SK-N-SH (cell line): ENCODE measurements around the gene OLFML1. TPM values are rescaled to one million over a fixed set of nuclear protein-coding genes. Genes with fewer than 3 reads are reported as not detected.

Experiments used
- CTCF ChIA-PET: fragments of 300-600, 350-600 bp; formaldehyde crosslinking; extraction: SDS; loops from one replicate; lab custom pipeline; 2021; lab: Yijun Ruan, JAX
- POLR2A ChIA-PET: fragments of 350-600 bp; sonication (Branson Sonifier 250); formaldehyde crosslinking; extraction: SDS; loops from one replicate; lab custom pipeline; 2020; ENCODE audit warnings: antibody characterized with exemption, inconsistent platforms; lab: Yijun Ruan, JAX
- DNase-seq: peaks from one replicate; pipeline ENCODE4 v3.0.0; 2012
- H2AFZ ChIP-seq: fragments of 200-600 bp; sonication (generic); 2 replicates; pipeline ENCODE4 v1.8.1; 2016; ENCODE audit warnings: antibody characterized with exemption, mild to moderate bottlenecking, low read depth
- H3F3A ChIP-seq: fragments of 200-600 bp; sonication (generic); replicated peaks from 2 replicates; pipeline ENCODE3; 2016; ENCODE audit warnings: antibody characterized with exemption, mild to moderate bottlenecking; ENCODE audit not compliant: insufficient read depth
- H3K27ac ChIP-seq, 2 experiments: fragments of 200-500 bp in 1 of 2; fragments of 200-600 bp in 1 of 2; sonication (Bioruptor generic) in 1 of 2; sonication (generic), shearing (Covaris generic) in 1 of 2; 2 replicates each; pipeline versions ENCODE4 v1.5.1 to v1.6.1; 2014 to 2016; ENCODE audit warnings: low read depth in 2 of 2, inconsistent platforms in 1 of 2, low read length in 1 of 2, mild to moderate bottlenecking in 1 of 2, mixed read lengths in 1 of 2
- H3K27me3 ChIP-seq: fragments of 200-600 bp; sonication (generic), shearing (Covaris generic); 2 replicates; pipeline ENCODE4 v1.6.1; 2016; ENCODE audit warnings: mixed run types; ENCODE audit not compliant: insufficient read depth
- H3K36me3 ChIP-seq, 2 experiments: fragments of 200-500 bp in 1 of 2; fragments of 200-600 bp in 1 of 2; sonication (Bioruptor generic) in 1 of 2; sonication (generic) in 1 of 2; replicated peaks in 1 of 2; 2 replicates each; pipeline versions ENCODE3 to v1.5.1; 2014 to 2016; ENCODE audit warnings: low read length in 1 of 2, mild to moderate bottlenecking in 1 of 2; ENCODE audit not compliant: insufficient read depth in 2 of 2, control insufficient read depth in 1 of 2
- H3K4me1 ChIP-seq, 2 experiments: fragments of 200-500 bp in 1 of 2; fragments of 200-600 bp in 1 of 2; sonication (Bioruptor generic) in 1 of 2; sonication (generic), shearing (Covaris generic) in 1 of 2; 2 replicates each; pipeline versions ENCODE4 v1.5.1 to v1.6.1; 2014 to 2016; ENCODE audit warnings: low read depth in 1 of 2, low read length in 1 of 2, mixed run types in 1 of 2; ENCODE audit not compliant: insufficient read depth in 2 of 2, control insufficient read depth in 1 of 2
- H3K4me2 ChIP-seq: fragments of 200-600 bp; sonication (generic), shearing (Covaris generic); 2 replicates; pipeline ENCODE4 v1.6.1; 2017; ENCODE audit warnings: mixed run types
- H3K4me3 ChIP-seq, 2 experiments: fragments of 200-500 bp in 1 of 2; fragments of 200-600 bp in 1 of 2; sonication (Bioruptor generic) in 1 of 2; sonication (generic), shearing (Covaris generic) in 1 of 2; 2 replicates each; pipeline versions ENCODE4 v1.5.1 to v1.8.1; 2014 to 2016; ENCODE audit warnings: low read depth in 2 of 2, inconsistent platforms in 1 of 2, low read length in 1 of 2, mild to moderate bottlenecking in 1 of 2, mixed read lengths in 1 of 2, moderate library complexity in 1 of 2
- H3K79me2 ChIP-seq: fragments of 200-600 bp; sonication (generic); 2 replicates; pipeline ENCODE4 v1.8.1; 2017; ENCODE audit warnings: mild to moderate bottlenecking; ENCODE audit not compliant: insufficient read depth
- H3K9ac ChIP-seq: fragments of 200-600 bp; sonication (generic); 2 replicates; pipeline ENCODE4 v1.6.1; 2017; ENCODE audit warnings: mixed run types
- H3K9me2 ChIP-seq: fragments of 200-600 bp; sonication (generic); 2 replicates; pipeline ENCODE4 v1.6.1; 2017; ENCODE audit warnings: mixed run types
- H3K9me3 ChIP-seq: fragments of 200-600 bp; sonication (generic); 2 replicates; pipeline ENCODE4 v1.6.1; 2017; ENCODE audit warnings: mixed run types, mild to moderate bottlenecking, moderate library complexity
- H4K20me1 ChIP-seq: fragments of 200-600 bp; sonication (generic); 2 replicates; pipeline ENCODE4 v1.6.1; 2017; ENCODE audit warnings: mild to moderate bottlenecking, mixed run types; ENCODE audit not compliant: insufficient read depth
- FOXJ3 ChIP-seq: sonication (generic); formaldehyde crosslinking; IDR thresholded peaks from 2 replicates; pipeline ENCODE4 v1.5.1; 2020; ENCODE audit warnings: mild to moderate bottlenecking, missing genetic modification reagents
- FOXM1 ChIP-seq: IDR thresholded peaks from 2 replicates; pipeline ENCODE4 v1.4.0; 2012; ENCODE audit warnings: low read depth, mild to moderate bottlenecking
- JUND ChIP-seq: IDR thresholded peaks from 2 replicates; pipeline ENCODE4 v1.4.0; 2012
- NFIC ChIP-seq: IDR thresholded peaks from 2 replicates; pipeline ENCODE4 v1.4.0; 2012; ENCODE audit warnings: borderline replicate concordance
- POLR2AphosphoS5 ChIP-seq: IDR thresholded peaks from 2 replicates; pipeline ENCODE4 v1.6.1; 2012; ENCODE audit warnings: low read depth, low read length
- RFX5 ChIP-seq: IDR thresholded peaks from 2 replicates; pipeline ENCODE4 v1.6.1; 2012; ENCODE audit warnings: mild to moderate bottlenecking, improper control_type of control experiment, low read length
- SIN3A ChIP-seq: IDR thresholded peaks from 2 replicates; pipeline ENCODE4 v1.6.1; 2012; ENCODE audit warnings: low read depth, mild to moderate bottlenecking, low read length, moderate library complexity, borderline replicate concordance
- SMC3 ChIP-seq: IDR thresholded peaks from 2 replicates; pipeline ENCODE4 v1.6.1; 2012; ENCODE audit warnings: low read depth, low read length, improper control_type of control experiment
- TCF12 ChIP-seq: IDR thresholded peaks from 2 replicates; pipeline ENCODE4 v1.4.0; 2012
- TEAD4 ChIP-seq: IDR thresholded peaks from 2 replicates; pipeline ENCODE4 v1.4.0; 2012; ENCODE audit warnings: mild to moderate bottlenecking, borderline replicate concordance; ENCODE audit not compliant: insufficient read depth
- YY1 ChIP-seq: IDR thresholded peaks from 2 replicates; pipeline ENCODE4 v1.4.0; 2012; ENCODE audit warnings: low read depth, mild to moderate bottlenecking
- WGBS: methylation state at CpG from one replicate; pipeline ENCODE4 v1.1.6; 2017; ENCODE audit warnings: low lambda C conversion rate; 5-methylcytosine and 5-hydroxymethylcytosine counted together
- polyA plus RNA-seq, 3 experiments: library from polyadenylated mRNA; depleted of rRNA; stranded (reverse); fragments of >200 nt; gene quantifications; 2 replicates each; pipeline ENCODE4 v1.2.3, GENCODE V29; 2012
- TF ChIP-seq, protein P1 (sequence below): IDR thresholded peaks from 2 replicates; pipeline ENCODE4 v1.6.1; 2012; ENCODE audit warnings: mild to moderate bottlenecking, low read depth, low read length, moderate library complexity

The OLFML1 gene
- polyA plus RNA-seq, 1 of the 3 experiments (the other 2 are of a cell fraction), result not detected

DNA sequence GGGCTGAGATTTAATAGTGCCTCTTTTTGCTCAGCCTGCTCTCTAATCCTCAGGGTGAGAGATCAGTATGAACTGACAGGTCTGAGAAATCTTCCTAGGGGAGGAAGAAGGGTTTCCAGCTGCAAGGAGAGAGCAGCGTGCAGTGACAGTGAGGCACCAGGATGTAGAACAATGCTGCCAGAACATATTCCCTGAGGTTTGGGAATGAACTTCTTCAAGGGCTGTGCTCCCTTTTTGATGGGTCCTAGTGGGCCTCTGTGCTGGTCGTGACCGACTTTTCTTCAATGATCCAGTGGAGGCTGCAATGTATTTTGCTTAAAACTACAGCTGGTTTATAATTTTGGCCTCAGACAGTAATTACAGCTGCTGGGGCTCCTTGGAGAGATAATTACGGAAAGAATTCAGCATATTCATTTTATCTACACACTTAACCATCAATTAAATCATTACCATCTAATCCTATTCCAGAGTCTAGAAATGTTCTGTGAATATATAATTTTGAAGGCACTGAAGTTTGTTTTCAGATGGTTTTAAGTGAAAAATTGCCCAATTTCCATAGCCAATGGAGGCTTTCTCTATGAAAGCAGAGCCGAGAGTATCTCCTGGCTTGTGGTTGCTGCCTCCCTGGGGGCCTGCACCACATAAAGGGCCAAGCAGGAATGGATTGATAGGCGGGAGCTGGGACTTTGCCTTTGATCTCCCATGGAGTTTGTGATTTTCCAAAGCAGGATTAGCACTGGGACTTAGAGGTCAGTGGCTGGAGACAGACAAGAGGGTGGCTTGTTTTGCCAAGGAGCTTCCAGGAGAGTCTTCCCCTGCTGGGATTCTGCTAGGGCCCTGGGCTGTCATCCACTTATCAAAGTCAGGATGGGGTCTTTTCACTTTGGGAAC is 41.0 kb upstream of the OLFML1 start (continued):
- TF ChIP-seq, protein P1, sequence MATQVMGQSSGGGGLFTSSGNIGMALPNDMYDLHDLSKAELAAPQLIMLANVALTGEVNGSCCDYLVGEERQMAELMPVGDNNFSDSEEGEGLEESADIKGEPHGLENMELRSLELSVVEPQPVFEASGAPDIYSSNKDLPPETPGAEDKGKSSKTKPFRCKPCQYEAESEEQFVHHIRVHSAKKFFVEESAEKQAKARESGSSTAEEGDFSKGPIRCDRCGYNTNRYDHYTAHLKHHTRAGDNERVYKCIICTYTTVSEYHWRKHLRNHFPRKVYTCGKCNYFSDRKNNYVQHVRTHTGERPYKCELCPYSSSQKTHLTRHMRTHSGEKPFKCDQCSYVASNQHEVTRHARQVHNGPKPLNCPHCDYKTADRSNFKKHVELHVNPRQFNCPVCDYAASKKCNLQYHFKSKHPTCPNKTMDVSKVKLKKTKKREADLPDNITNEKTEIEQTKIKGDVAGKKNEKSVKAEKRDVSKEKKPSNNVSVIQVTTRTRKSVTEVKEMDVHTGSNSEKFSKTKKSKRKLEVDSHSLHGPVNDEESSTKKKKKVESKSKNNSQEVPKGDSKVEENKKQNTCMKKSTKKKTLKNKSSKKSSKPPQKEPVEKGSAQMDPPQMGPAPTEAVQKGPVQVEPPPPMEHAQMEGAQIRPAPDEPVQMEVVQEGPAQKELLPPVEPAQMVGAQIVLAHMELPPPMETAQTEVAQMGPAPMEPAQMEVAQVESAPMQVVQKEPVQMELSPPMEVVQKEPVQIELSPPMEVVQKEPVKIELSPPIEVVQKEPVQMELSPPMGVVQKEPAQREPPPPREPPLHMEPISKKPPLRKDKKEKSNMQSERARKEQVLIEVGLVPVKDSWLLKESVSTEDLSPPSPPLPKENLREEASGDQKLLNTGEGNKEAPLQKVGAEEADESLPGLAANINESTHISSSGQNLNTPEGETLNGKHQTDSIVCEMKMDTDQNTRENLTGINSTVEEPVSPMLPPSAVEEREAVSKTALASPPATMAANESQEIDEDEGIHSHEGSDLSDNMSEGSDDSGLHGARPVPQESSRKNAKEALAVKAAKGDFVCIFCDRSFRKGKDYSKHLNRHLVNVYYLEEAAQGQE, result no peak
- TF ChIP-seq JUND, result no peak
- TF ChIP-seq, all 33 proteins: peak for 0

DNA sequence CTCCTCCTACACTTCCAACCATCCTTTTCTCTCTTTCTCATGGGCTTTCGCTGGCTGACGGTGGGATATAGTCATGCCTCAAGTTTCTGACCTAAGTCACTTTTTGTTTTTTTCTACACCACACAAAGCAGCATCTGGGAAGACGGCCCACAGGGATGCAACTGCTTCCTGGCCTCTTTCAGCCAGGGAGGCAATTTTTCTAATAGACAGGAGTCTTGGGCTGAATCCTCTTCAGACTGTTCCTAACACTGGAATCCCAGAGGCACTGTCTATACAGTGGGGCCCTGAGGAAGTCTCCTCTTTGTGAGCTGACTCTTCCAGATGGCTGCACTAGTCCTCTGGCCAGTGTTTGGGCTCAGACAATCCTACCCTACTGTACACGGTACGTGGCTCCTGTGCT is 39.7 kb upstream of the OLFML1 start:
- POLR2A ChIA-PET, result no interaction called here
- no peaks in the 10 kb centered on the region for H4K20me1 ChIP-seq
- H3K4me1 ChIP-seq, result no peaks in the 10 kb centered on the region; a peak in 1 of 4 replicates
- no peaks in the 10 kb centered on the region for H3K9me3 ChIP-seq
- H3K79me2 ChIP-seq, result no peaks in the 10 kb centered on the region
- H3K4me2 ChIP-seq, result no peak overlapping the region
- H3K9ac ChIP-seq, result no peak overlapping the region
- H2AFZ ChIP-seq, result no peak overlapping the region
- no peak overlapping the region for H3K4me3 ChIP-seq
- DNase-seq, result no peak
- no peaks in the 10 kb centered on the region for H3K36me3 ChIP-seq
- H3F3A ChIP-seq, result no peaks in the 10 kb centered on the region
- no peak for TF ChIP-seq SMC3
- TF ChIP-seq POLR2AphosphoS5, result no peak
- TF ChIP-seq, protein P1, result no peak
- TF ChIP-seq RFX5, result no peak
- no peak for TF ChIP-seq FOXJ3 (CRISPR knock-in tag)
- TF ChIP-seq TEAD4, result no peak
- TF ChIP-seq SIN3A, result no peak
- no peak for TF ChIP-seq NFIC
- no peak for TF ChIP-seq JUND
- no peak for TF ChIP-seq TCF12
- no peak for TF ChIP-seq YY1
- no peak for TF ChIP-seq FOXM1
- TF ChIP-seq, all 33 proteins: peak for 0
- H3K27ac ChIP-seq, result no peak overlapping the region
- no peaks in the 10 kb centered on the region for H3K27me3 ChIP-seq
- 34% methylated on average over 5 of the region's 5 CpGs for WGBS
- CTCF ChIA-PET, result interaction anchor here (1.0 to 3.1 kb wide), 3 partner anchors 167 to 348 kb away, joined by 4 to 12 read pairs (median 12); no protein-coding TSS in a partner anchor
- no peaks in the 10 kb centered on the region for H3K9me2 ChIP-seq
